Osteoblast (primary cell): ENCODE data around the gene TRIM24. TPM values are rescaled to one million over a fixed set of nuclear protein-coding genes. Genes with fewer than 3 reads are reported as not detected.
"Not testable (repeated sequence)": the region's sequence is repeated elsewhere in the genome, so short reads cannot be mapped to it uniquely, and the experiment has no call there.

Experiments used
- DNase-seq: peaks from one replicate; pipeline ENCODE4 v3.0.0; 2011; ENCODE audit warnings: low spot score, mixed read lengths; ENCODE audit not compliant: insufficient read length; ENCODE audit errors: missing footprints
- H2AFZ ChIP-seq: 2 replicates; pipeline ENCODE4 v1.6.0; 2011; ENCODE audit warnings: mild to moderate bottlenecking, low read length
- H3K27ac ChIP-seq: 2 replicates; pipeline ENCODE4 v1.5.1; 2011; ENCODE audit warnings: mild to moderate bottlenecking, low read depth, low read length, moderate library complexity
- H3K27me3 ChIP-seq: 2 replicates; pipeline ENCODE4 v1.6.0; 2012; ENCODE audit warnings: mild to moderate bottlenecking, control low read depth, inconsistent platforms, low read length, moderate library complexity; ENCODE audit not compliant: insufficient read depth
- H3K36me3 ChIP-seq: 2 replicates; pipeline ENCODE4 v1.5.1; 2011; ENCODE audit warnings: mild to moderate bottlenecking, low read length, control low read depth, moderate library complexity; ENCODE audit not compliant: insufficient read depth
- H3K4me1 ChIP-seq: 2 replicates; pipeline ENCODE4 v1.5.1; 2011; ENCODE audit warnings: mild to moderate bottlenecking, low read length, control low read depth, moderate library complexity; ENCODE audit not compliant: insufficient read depth
- H3K4me2 ChIP-seq: 2 replicates; pipeline ENCODE4 v1.6.0; 2011; ENCODE audit warnings: mild to moderate bottlenecking, low read length; ENCODE audit not compliant: insufficient read depth
- H3K4me3 ChIP-seq: fragments of 200-600 bp; sonication (generic); 3 replicates; pipeline ENCODE4 v1.5.1; 2012; ENCODE audit warnings: mild to moderate bottlenecking, low read length, inconsistent platforms; ENCODE audit not compliant: insufficient read depth
- H3K79me2 ChIP-seq: 2 replicates; pipeline ENCODE4 v1.6.0; 2012; ENCODE audit warnings: mild to moderate bottlenecking, low read length, control low read depth, inconsistent platforms; ENCODE audit not compliant: insufficient read depth
- H3K9me3 ChIP-seq: 2 replicates; pipeline ENCODE4 v1.5.1; 2011; ENCODE audit warnings: low read depth, low read length, control low read depth
- H4K20me1 ChIP-seq: 2 replicates; pipeline ENCODE4 v1.6.0; 2012; ENCODE audit warnings: mild to moderate bottlenecking, low read length, control low read depth; ENCODE audit not compliant: insufficient read depth
- total RNA-seq: library from RNA; depleted of rRNA; stranded (reverse); fragments of >200 nt; gene quantifications from 2 replicates; pipeline ENCODE4 v1.2.3, GENCODE V29; 2012
- TF ChIP-seq, protein P1 (sequence below): IDR thresholded peaks from 2 replicates; pipeline ENCODE4 v1.5.1; 2011; ENCODE audit warnings: mild to moderate bottlenecking, low read depth, low read length, moderate library complexity; ENCODE audit errors: extremely low read depth

TRIM24 gene
- total RNA-seq, 1 donor: 8.0 TPM

DNA sequence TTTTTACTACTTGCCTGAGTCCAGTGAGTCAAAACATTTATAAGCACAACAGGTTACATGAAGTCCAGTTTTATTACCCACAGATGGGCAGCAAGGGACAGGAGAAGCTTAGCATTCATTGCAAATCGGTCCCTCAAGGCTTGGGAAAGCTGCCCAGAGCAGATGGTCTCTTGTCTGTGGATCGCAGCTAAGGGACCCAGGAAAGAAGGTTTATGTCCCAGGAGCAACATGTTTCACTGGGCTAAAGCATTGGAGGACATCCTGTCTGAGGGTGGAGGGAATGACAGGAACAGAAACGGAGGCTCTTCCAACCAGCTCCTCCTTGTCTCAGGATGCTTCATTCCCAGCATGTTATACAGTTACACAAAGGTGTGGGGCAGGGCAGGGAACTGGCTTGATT is 39.3 kb downstream of the TRIM24 start:
- H3K9me3 ChIP-seq: no peaks in the 10 kb centered on the region
- no peak overlapping the region for H3K27ac ChIP-seq
- DNase-seq: no peak
- no peaks in the 10 kb centered on the region for H3K27me3 ChIP-seq
- no peak overlapping the region for H3K4me2 ChIP-seq
- peaks cover 65% of the 10 kb centered on the region for H3K79me2 ChIP-seq
- H3K4me3 ChIP-seq: no peak overlapping the region
- TF ChIP-seq, protein P1, sequence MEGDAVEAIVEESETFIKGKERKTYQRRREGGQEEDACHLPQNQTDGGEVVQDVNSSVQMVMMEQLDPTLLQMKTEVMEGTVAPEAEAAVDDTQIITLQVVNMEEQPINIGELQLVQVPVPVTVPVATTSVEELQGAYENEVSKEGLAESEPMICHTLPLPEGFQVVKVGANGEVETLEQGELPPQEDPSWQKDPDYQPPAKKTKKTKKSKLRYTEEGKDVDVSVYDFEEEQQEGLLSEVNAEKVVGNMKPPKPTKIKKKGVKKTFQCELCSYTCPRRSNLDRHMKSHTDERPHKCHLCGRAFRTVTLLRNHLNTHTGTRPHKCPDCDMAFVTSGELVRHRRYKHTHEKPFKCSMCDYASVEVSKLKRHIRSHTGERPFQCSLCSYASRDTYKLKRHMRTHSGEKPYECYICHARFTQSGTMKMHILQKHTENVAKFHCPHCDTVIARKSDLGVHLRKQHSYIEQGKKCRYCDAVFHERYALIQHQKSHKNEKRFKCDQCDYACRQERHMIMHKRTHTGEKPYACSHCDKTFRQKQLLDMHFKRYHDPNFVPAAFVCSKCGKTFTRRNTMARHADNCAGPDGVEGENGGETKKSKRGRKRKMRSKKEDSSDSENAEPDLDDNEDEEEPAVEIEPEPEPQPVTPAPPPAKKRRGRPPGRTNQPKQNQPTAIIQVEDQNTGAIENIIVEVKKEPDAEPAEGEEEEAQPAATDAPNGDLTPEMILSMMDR: no peak
- H3K4me1 ChIP-seq: no peaks in the 10 kb centered on the region
- no peaks in the 10 kb centered on the region for H3K36me3 ChIP-seq
- H4K20me1 ChIP-seq: no peaks in the 10 kb centered on the region
- no peak overlapping the region for H2AFZ ChIP-seq

DNA sequence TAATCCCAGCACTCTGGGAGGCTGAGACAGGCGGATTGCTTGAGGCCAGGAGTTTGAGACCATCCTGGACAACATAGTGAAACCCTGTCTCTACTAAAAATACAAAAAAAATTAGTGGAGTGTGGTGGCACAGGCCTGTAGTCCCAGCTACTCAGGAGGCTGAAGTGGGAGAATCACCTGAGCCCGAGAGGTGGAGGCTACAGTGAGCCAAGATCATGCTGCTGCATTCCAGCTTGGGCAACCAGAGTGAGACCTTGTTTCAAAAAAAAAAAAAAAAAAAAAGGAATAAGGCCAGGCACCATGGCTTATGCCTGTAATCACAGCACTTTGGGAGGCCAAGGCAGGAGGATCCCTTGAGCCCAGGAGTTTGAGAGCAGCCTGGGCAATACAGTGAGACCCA is 40.2 kb downstream of the TRIM24 start:
- not testable (repeated sequence) for H3K9me3 ChIP-seq, H4K20me1 ChIP-seq
- peaks cover 55% of the 10 kb centered on the region for H3K79me2 ChIP-seq

DNA sequence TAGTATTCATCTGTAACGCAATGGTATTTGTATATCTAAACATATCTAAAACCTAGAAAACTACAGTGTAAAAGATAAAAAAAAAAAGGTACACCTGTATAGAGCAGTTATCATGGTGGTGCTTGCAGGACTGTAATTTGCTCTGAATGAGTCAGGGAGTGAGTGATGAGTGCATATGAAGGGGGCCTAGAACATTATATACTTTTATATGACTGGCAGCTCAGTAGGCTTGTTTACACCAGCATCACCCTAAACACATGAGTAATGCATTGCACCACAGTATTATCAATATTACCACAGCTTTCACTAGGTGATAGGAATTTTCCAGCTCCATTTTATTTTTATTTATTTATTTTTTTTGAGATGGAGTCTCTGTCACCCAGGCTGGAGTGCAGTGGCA is 40.8 kb downstream of the TRIM24 start:
- H2AFZ ChIP-seq: no peak overlapping the region
- TF ChIP-seq, protein P1: no peak
- DNase-seq: no peak
- H3K4me3 ChIP-seq: no peak overlapping the region
- H3K36me3 ChIP-seq: no peaks in the 10 kb centered on the region
- no peak overlapping the region for H3K27ac ChIP-seq
- no peaks in the 10 kb centered on the region for H3K27me3 ChIP-seq
- H3K4me2 ChIP-seq: no peak overlapping the region
- peaks cover 55% of the 10 kb centered on the region for H3K79me2 ChIP-seq
- H4K20me1 ChIP-seq: no peaks in the 10 kb centered on the region
- no peaks in the 10 kb centered on the region for H3K4me1 ChIP-seq
- H3K9me3 ChIP-seq: no peaks in the 10 kb centered on the region

More for the DNA sequence above, 40.2 kb downstream of the TRIM24 start:
- H3K36me3 ChIP-seq, DNase-seq, H3K4me1 ChIP-seq, H2AFZ ChIP-seq, H3K4me3 ChIP-seq, H3K4me2 ChIP-seq, H3K27me3 ChIP-seq, H3K27ac ChIP-seq: not testable (repeated sequence)

DNA sequence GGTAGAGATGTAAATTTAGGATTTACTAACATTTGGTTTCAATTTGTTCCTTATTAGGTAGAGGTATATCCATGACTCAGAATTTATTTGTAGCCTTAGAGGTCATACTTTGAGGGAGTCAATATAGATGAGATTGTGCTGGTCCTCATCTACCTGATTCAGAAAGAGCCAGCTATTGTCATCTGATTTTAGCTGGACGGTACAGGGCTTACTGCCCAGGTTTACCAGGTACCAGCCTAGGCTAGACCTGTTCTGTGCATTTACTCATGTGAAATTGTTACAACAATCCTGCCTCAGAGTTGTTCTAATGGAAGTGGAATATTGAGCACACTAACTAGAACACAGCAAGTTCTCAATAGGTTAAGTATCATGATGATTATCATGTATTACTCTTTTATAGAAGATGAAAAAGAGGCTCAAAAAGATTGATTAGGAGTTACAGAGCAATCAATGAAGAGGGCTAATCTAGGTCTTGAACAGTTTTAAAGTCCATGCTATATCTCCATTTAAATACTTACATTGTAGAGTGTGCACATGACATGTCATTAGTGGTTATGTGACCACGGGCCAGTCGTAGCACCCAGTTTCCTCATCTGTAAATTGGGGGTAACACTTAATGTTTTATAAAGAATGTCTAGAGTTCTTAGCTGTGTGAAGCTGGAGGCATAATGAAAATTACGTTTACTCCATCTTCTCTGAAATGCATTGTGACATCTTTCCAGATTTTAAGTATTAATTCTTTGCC is 42.1 kb downstream of the TRIM24 start:
- Histone ChIP-seq H3K9me3 (no peaks in the 10 kb centered on the region), H2AFZ (no peak overlapping the region), H3K27ac (no peak overlapping the region), H4K20me1 (no peaks in the 10 kb centered on the region), H3K27me3 (no peaks in the 10 kb centered on the region), H3K4me1 (no peaks in the 10 kb centered on the region), H3K36me3 (no peaks in the 10 kb centered on the region), H3K79me2 (peaks cover 46% of the 10 kb centered on the region), H3K4me2 (no peak overlapping the region), H3K4me3 (no peak overlapping the region)
- DNase-seq: no peak
- TF ChIP-seq, protein P1: no peak
